Thyroid gland (tissue), 4 donors: ENCODE measurements around the gene NXPE3. TPM values are rescaled to one million over a fixed set of nuclear protein-coding genes. Genes with fewer than 3 reads are reported as not detected.

ENCODE experiments used
- DNase-seq, 2 donors: peaks; one replicate each; pipeline ENCODE4 v3.0.0-alpha.2; 2019
- H3K27ac ChIP-seq, 3 donors: fragments of 200-600 bp; sonication (generic); 1 replicate in 2 of 3; 2 replicates in 1 of 3; pipeline ENCODE4 v1.5.1; 2016 to 2019; ENCODE audit warnings: mild to moderate bottlenecking in 1 of 3, moderate library complexity in 1 of 3
- H3K27me3 ChIP-seq: fragments of 200-600 bp; sonication (generic); one replicate; pipeline ENCODE4 v1.5.1; 2019
- H3K36me3 ChIP-seq, 2 donors: fragments of 200-600 bp; sonication (generic); one replicate each; pipeline ENCODE4 v1.5.1; 2016 to 2019
- H3K4me1 ChIP-seq, 2 donors: fragments of 200-600 bp; sonication (generic); one replicate each; pipeline ENCODE4 v1.5.1; 2017 to 2019
- H3K4me3 ChIP-seq, 3 donors: fragments of 200-600 bp; sonication (generic); replicated peaks in 1 of 3; 1 replicate in 2 of 3; 2 replicates in 1 of 3; pipeline ENCODE4 v1.5.1; 2016; ENCODE audit warnings: mild to moderate bottlenecking in 1 of 3
- H3K9me3 ChIP-seq: fragments of 200-600 bp; sonication (generic); one replicate; pipeline ENCODE4 v1.5.1; 2017
- POLR2A ChIP-seq, 2 donors: fragments of 450-650 bp; IDR thresholded peaks; one replicate each; pipeline ENCODE4 v1.6.1; 2017; ENCODE audit warnings: antibody characterized with exemption in 2 of 2, mild to moderate bottlenecking in 2 of 2, moderate library complexity in 1 of 2
- WGBS, 2 donors: methylation state at CpG; one replicate each; pipeline ENCODE4 v1.1.5; 2017; 5-methylcytosine and 5-hydroxymethylcytosine counted together
- intact Hi-C: fragments of 100-400 bp; cut with DNase I; formaldehyde crosslinking; loops from one replicate; pipeline ENCODE4 v1.15.1; 2023
- total RNA-seq, 4 donors: library from RNA; depleted of rRNA; stranded (reverse); fragments of >200 nt; gene quantifications; one replicate each; pipeline ENCODE4 v1.2.3, GENCODE V29; 2016
- TF ChIP-seq, protein P1 (sequence below), 6 experiments: fragments of 200-600 bp in 3 of 6; fragments of 450-650 bp in 3 of 6; sonication (generic) in 3 of 6; IDR thresholded peaks; one replicate each; pipeline ENCODE4 v1.5.1; 2016 to 2019; ENCODE audit warnings: antibody characterized with exemption in 6 of 6, mild to moderate bottlenecking in 2 of 6, inconsistent platforms in 1 of 6, moderate library complexity in 1 of 6

NXPE3 gene
- total RNA-seq, 4 donors from 2014 or later: 10.5 to 18.9 (median 13.2) TPM

DNA sequence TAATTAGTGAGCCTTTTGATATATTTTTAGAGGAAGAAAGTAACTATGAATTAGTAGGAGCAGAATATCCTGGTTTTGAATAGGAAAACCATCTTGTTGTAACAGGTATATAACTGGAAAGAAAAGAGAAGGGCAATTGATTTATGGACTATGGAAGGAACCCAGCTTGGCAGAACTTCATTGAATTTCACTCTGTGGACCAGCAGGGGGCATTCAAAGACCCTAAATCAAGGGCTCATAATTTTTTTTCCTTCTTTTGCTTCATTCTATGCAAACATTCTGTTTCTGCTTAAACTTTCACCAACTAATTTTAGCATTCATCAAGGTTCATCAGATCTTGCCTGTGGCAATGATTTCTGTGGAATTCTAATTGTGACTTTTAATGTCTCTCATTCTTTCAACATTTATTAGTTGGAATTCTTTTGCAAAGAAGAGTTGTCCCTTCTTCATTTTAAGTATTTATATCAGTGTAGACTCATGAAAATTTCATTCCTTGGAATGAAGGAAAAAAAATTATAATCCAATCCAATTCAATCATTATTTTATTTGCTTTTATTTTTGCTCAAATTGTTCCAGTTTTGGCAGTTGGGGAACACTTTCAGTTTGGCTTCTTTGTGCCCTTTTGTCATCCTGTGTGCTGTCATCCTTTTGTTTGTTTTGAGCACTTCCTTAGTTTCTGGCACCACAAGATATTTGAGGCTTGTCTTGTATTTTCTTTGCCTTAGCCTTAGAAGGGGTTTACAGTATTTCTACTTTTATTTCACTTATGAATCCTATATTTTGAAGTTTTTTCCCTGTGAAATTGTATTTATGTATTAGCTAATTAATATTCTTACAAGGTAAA is 30.4 kb downstream of the NXPE3 start:
- no peaks in the 10 kb centered on the region for H3K36me3 ChIP-seq
- no peak overlapping the region for H3K4me3 ChIP-seq
- H3K27me3 ChIP-seq: no peaks in the 10 kb centered on the region
- peaks cover 19 to 20% of the 10 kb centered on the region in 2 donors for H3K4me1 ChIP-seq
- H3K9me3 ChIP-seq: no peaks in the 10 kb centered on the region
- peak overlapping the region; percentile 56 to 74 (median 62) for H3K27ac ChIP-seq
- peak; percentile 34 to 35 for DNase-seq
- TF ChIP-seq, protein P1, sequence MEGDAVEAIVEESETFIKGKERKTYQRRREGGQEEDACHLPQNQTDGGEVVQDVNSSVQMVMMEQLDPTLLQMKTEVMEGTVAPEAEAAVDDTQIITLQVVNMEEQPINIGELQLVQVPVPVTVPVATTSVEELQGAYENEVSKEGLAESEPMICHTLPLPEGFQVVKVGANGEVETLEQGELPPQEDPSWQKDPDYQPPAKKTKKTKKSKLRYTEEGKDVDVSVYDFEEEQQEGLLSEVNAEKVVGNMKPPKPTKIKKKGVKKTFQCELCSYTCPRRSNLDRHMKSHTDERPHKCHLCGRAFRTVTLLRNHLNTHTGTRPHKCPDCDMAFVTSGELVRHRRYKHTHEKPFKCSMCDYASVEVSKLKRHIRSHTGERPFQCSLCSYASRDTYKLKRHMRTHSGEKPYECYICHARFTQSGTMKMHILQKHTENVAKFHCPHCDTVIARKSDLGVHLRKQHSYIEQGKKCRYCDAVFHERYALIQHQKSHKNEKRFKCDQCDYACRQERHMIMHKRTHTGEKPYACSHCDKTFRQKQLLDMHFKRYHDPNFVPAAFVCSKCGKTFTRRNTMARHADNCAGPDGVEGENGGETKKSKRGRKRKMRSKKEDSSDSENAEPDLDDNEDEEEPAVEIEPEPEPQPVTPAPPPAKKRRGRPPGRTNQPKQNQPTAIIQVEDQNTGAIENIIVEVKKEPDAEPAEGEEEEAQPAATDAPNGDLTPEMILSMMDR (IDR thresholded peaks at IDR 0.05): peak in 5 of 6 experiments; percentile 34 to 84 (median 68)
- TF ChIP-seq POLR2A (IDR thresholded peaks at IDR 0.05): no peak
- intact Hi-C loops: loop anchor here (5.0 to 10.0 kb wide), 2 partner anchors 418 to 725 kb away; no protein-coding TSS in a partner anchor

DNA sequence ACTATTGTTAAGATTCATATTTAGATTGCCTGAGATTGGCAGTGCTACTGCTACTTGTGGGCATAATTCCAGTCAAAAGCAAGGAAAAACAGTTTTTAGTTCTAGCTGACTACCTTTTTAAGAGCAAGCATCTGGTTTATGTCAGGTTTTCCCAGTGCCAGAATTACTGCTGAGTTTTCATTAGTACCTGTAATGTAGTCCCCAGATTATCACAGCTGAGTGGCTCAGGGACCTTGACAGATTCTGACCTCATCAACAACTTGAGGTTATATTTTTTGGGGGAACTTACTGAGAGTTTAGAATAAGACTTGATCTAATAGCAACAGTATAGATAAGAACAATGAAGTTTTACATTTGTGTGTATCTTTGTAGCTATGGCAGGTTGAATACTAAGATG is 31.0 kb downstream of the NXPE3 start:
- no peak overlapping the region for H3K4me3 ChIP-seq
- intact Hi-C loops: no loop called here
- no peaks in the 10 kb centered on the region for H3K9me3 ChIP-seq
- H3K36me3 ChIP-seq: no peaks in the 10 kb centered on the region
- TF ChIP-seq, protein P1 (IDR thresholded peaks at IDR 0.05): no peak
- no peak for TF ChIP-seq POLR2A (IDR thresholded peaks at IDR 0.05)
- DNase-seq: peak; percentile 27 to 34
- no peaks in the 10 kb centered on the region for H3K27me3 ChIP-seq
- H3K4me1 ChIP-seq: peaks cover 19 to 26% of the 10 kb centered on the region in 2 donors
- peak overlapping the region; percentile 56 to 74 (median 62) for H3K27ac ChIP-seq

DNA sequence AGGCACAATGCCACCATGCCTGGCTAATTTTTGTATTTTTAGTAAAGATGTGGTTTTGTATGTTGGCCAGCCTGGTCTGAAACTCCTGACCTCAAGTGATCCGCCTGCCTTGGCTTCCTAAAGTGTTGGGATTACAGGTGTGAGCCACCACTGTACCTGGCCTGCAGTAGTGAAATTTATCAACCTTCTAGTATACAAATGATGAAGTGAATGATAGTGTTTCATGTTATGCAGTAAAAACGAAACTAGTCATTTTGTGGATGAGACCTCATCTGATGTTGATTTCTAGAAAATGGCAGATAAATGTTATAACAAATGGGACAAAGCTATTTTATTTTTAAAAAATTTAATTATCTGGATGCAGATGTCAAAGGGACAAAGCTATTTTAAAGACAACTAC is 32.9 kb downstream of the NXPE3 start:
- TF ChIP-seq, protein P1 (IDR thresholded peaks at IDR 0.05): no peak
- TF ChIP-seq POLR2A (IDR thresholded peaks at IDR 0.05): no peak
- Histone ChIP-seq H3K27me3 (no peaks in the 10 kb centered on the region), H3K27ac (no peak overlapping the region), H3K9me3 (no peaks in the 10 kb centered on the region), H3K4me3 (no peak overlapping the region), H3K4me1 (peaks cover 19 to 26% of the 10 kb centered on the region in 2 donors), H3K36me3 (no peaks in the 10 kb centered on the region)
- 90 to 98% methylated on average over 2 of the region's 2 CpGs for WGBS, 2 donors
- no peak for DNase-seq
- intact Hi-C loops: no loop called here

DNA sequence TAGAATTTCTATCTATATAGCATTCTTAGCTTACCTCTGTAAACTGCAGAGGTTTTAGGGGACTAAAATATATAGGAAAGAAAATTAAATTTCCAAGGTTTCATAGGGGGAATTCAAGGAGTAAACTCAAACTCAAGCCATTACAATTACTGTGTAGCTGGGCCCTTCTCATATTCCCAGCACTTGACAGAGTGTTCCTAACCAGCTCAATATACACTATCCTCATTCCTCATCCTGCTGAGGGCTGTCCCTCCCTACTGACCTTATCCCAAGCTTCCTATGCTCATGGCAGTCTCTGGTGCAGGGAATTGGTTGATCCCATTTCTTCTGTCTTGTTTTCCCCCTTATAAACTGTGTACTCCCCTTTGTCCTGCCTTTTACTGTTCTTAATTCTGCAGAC is 33.9 kb downstream of the NXPE3 start:
- H3K9me3 ChIP-seq: no peaks in the 10 kb centered on the region
- intact Hi-C loops: no loop called here
- no peak overlapping the region for H3K4me3 ChIP-seq
- H3K27me3 ChIP-seq: no peaks in the 10 kb centered on the region
- peaks cover 19 to 26% of the 10 kb centered on the region in 2 donors for H3K4me1 ChIP-seq
- no peak for TF ChIP-seq POLR2A (IDR thresholded peaks at IDR 0.05)
- TF ChIP-seq, protein P1 (IDR thresholded peaks at IDR 0.05): no peak
- DNase-seq: no peak
- H3K27ac ChIP-seq: no peak overlapping the region
- no peaks in the 10 kb centered on the region for H3K36me3 ChIP-seq

DNA sequence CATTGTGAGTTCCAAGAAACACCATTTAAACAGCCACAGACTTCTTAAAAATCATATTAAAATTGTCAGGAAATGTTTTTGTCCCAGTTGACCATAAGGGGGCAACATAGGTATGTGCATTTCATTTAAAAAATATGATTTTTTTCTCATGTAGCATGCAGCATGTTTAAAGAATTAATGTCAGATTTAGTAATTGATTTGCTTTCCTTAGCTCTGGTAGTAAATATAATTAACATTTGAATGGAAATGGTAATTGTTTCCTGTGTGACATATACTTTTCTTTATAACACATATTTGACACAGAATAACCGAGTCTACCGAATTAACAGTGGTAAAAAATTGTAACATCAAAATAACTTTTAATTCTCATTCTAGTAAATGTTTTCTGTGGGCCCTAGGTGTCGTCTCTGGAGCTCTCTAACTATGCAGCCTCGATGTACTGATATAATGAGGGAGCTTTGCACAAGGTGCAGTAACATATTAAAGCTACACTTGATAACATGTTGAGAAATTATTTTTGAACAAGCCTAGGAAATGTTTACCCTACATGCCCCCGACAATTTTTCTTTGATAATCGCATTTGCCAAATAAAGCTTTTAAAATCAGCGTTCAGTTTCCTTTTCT is 34.9 kb downstream of the NXPE3 start:
- DNase-seq: no peak
- TF ChIP-seq, protein P1 (IDR thresholded peaks at IDR 0.05): peak; percentile 35 to 79 (median 55)
- no peak for TF ChIP-seq POLR2A (IDR thresholded peaks at IDR 0.05)
- intact Hi-C loops: no loop called here
- Histone ChIP-seq H3K27me3 (no peaks in the 10 kb centered on the region), H3K9me3 (no peaks in the 10 kb centered on the region), H3K36me3 (no peaks in the 10 kb centered on the region), H3K4me1 (peaks cover 18 to 25% of the 10 kb centered on the region in 2 donors), H3K4me3 (no peak overlapping the region), H3K27ac (no peak overlapping the region)
- 76 to 83% methylated on average over 7 of the region's 7 CpGs for WGBS, 2 donors
